Thyroid gland (tissue), 4 donors: Measurements from ENCODE around the gene CFAP69. TPM values are rescaled to one million over a fixed set of nuclear protein-coding genes. Genes with fewer than 3 reads are reported as not detected.

Source experiments
- DNase-seq, 2 donors: peaks; one replicate each; pipeline ENCODE4 v3.0.0-alpha.2; 2019
- H3K27ac ChIP-seq, 3 donors: fragments of 200-600 bp; sonication (generic); 1 replicate in 2 of 3; 2 replicates in 1 of 3; pipeline ENCODE4 v1.5.1; 2016 to 2019; ENCODE audit warnings: mild to moderate bottlenecking in 1 of 3, moderate library complexity in 1 of 3
- H3K27me3 ChIP-seq: fragments of 200-600 bp; sonication (generic); one replicate; pipeline ENCODE4 v1.5.1; 2019
- H3K36me3 ChIP-seq, 2 donors: fragments of 200-600 bp; sonication (generic); one replicate each; pipeline ENCODE4 v1.5.1; 2016 to 2019
- H3K4me1 ChIP-seq, 2 donors: fragments of 200-600 bp; sonication (generic); one replicate each; pipeline ENCODE4 v1.5.1; 2017 to 2019
- H3K4me3 ChIP-seq, 3 donors: fragments of 200-600 bp; sonication (generic); replicated peaks in 1 of 3; 1 replicate in 2 of 3; 2 replicates in 1 of 3; pipeline ENCODE4 v1.5.1; 2016; ENCODE audit warnings: mild to moderate bottlenecking in 1 of 3
- H3K9me3 ChIP-seq: fragments of 200-600 bp; sonication (generic); one replicate; pipeline ENCODE4 v1.5.1; 2017
- POLR2A ChIP-seq, 2 donors: fragments of 450-650 bp; IDR thresholded peaks; one replicate each; pipeline ENCODE4 v1.6.1; 2017; ENCODE audit warnings: antibody characterized with exemption in 2 of 2, mild to moderate bottlenecking in 2 of 2, moderate library complexity in 1 of 2
- WGBS, 2 donors: methylation state at CpG; one replicate each; pipeline ENCODE4 v1.1.5; 2017; 5-methylcytosine and 5-hydroxymethylcytosine counted together
- intact Hi-C: fragments of 100-400 bp; cut with DNase I; formaldehyde crosslinking; loops from one replicate; pipeline ENCODE4 v1.15.1; 2023
- total RNA-seq, 4 donors: library from RNA; depleted of rRNA; stranded (reverse); fragments of >200 nt; gene quantifications; one replicate each; pipeline ENCODE4 v1.2.3, GENCODE V29; 2016
- TF ChIP-seq, protein P1 (sequence below), 6 experiments: fragments of 200-600 bp in 3 of 6; fragments of 450-650 bp in 3 of 6; sonication (generic) in 3 of 6; IDR thresholded peaks; one replicate each; pipeline ENCODE4 v1.5.1; 2016 to 2019; ENCODE audit warnings: antibody characterized with exemption in 6 of 6, mild to moderate bottlenecking in 2 of 6, inconsistent platforms in 1 of 6, moderate library complexity in 1 of 6

CFAP69 gene
- total RNA-seq, 4 donors from 2014 or later, result 12.6 to 73.8 (median 32.5) TPM

DNA sequence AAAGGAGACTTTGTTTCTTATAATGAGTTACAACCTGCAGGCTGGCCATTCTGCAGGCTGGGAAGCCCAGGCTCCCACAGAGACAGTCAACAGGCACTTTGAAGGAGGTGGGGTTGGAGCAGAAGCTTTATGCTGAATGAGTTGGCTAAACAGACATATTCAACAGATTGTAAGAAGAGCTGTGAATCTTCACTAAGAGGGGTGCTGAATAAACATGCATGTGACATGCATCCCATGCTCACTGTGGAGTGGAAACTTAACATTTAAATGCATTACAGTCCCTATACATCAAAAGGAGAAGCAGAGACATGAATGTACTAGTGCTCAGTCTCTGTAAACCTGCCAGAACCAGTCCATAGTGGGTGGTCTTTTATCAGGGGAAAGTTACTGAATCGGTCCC, 1.4 kb upstream of the CFAP69 start:
- no peak for DNase-seq
- Histone ChIP-seq H3K27ac (no peak overlapping the region), H3K4me1 (peaks cover 12 to 15% of the 10 kb centered on the region in 2 donors), H3K4me3 (no peak overlapping the region), H3K36me3 (no peaks in the 10 kb centered on the region), H3K9me3 (no peaks in the 10 kb centered on the region), H3K27me3 (no peaks in the 10 kb centered on the region)
- TF ChIP-seq, protein P1, sequence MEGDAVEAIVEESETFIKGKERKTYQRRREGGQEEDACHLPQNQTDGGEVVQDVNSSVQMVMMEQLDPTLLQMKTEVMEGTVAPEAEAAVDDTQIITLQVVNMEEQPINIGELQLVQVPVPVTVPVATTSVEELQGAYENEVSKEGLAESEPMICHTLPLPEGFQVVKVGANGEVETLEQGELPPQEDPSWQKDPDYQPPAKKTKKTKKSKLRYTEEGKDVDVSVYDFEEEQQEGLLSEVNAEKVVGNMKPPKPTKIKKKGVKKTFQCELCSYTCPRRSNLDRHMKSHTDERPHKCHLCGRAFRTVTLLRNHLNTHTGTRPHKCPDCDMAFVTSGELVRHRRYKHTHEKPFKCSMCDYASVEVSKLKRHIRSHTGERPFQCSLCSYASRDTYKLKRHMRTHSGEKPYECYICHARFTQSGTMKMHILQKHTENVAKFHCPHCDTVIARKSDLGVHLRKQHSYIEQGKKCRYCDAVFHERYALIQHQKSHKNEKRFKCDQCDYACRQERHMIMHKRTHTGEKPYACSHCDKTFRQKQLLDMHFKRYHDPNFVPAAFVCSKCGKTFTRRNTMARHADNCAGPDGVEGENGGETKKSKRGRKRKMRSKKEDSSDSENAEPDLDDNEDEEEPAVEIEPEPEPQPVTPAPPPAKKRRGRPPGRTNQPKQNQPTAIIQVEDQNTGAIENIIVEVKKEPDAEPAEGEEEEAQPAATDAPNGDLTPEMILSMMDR (IDR thresholded peaks at IDR 0.05), result no peak
- TF ChIP-seq POLR2A (IDR thresholded peaks at IDR 0.05), result no peak
- intact Hi-C loops, result loop anchor here (10.0 kb wide), 1 partner anchor 181 kb away; no protein-coding TSS in a partner anchor
- 28 to 29% methylated on average over 1 of the region's 1 CpG for WGBS, 2 donors

DNA sequence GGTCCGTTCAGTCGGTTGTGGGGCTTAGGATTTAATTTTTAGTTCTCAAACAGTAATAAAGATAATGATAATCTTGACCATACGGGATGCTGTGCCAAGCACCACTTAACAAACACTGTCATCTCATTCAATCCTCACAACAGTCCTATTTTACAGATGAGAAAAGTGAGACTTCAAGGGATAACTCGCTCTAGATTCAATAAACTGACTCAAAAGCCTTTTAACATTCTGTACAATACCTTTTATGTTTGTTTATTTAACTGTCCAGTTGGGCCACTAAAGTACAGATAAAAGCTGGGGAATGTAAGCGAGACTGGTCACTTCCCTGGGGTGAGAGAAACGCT, 437 bp upstream of the CFAP69 start:
- no peaks in the 10 kb centered on the region for H3K27me3 ChIP-seq
- peak overlapping the region; percentile 91 to 97 (median 94) for H3K4me3 ChIP-seq
- no peaks in the 10 kb centered on the region for H3K36me3 ChIP-seq
- 10 to 11% methylated on average over 6 of the region's 6 CpGs for WGBS, 2 donors
- peak overlapping the region in 1 of 3 donors; percentile 54 for H3K27ac ChIP-seq
- peaks cover 12 to 15% of the 10 kb centered on the region in 2 donors for H3K4me1 ChIP-seq
- no peak for DNase-seq
- no peaks in the 10 kb centered on the region for H3K9me3 ChIP-seq
- TF ChIP-seq, protein P1 (IDR thresholded peaks at IDR 0.05), result no peak
- no peak for TF ChIP-seq POLR2A (IDR thresholded peaks at IDR 0.05)
- intact Hi-C loops, result loop anchor here (10.0 kb wide), 1 partner anchor 180 kb away; no protein-coding TSS in a partner anchor

DNA sequence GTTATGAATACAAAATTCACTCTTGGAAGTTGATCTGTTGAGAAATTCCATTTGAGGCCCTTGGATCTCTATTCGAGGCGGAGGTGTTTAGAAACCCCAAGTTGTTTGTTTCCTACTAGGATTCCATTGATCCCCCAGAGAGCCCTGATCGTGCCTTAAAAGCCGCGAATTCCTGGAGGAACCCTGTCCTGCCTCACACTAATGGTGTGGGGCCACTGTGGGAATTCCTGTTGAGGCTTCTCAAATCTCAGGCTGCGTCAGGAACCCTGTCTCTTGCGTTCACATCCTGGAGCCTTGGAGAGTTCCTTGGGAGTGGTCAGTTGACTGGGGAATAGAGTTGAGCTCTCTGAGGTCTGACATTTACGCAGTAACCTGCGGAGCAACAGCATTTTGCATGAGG, 1.2 kb downstream of the CFAP69 start:
- intact Hi-C loops, result loop anchor here (10.0 kb wide), 1 partner anchor 179 kb away; no protein-coding TSS in a partner anchor
- TF ChIP-seq POLR2A (IDR thresholded peaks at IDR 0.05), result no peak
- no peak overlapping the region for H3K27ac ChIP-seq
- H3K27me3 ChIP-seq, result no peaks in the 10 kb centered on the region
- no peaks in the 10 kb centered on the region for H3K36me3 ChIP-seq
- 29 to 31% methylated on average over 9 of the region's 9 CpGs for WGBS, 2 donors
- no peak for DNase-seq
- peak overlapping the region in 1 of 3 donors; percentile 94 for H3K4me3 ChIP-seq
- peaks cover 12 to 20% of the 10 kb centered on the region in 2 donors for H3K4me1 ChIP-seq
- no peaks in the 10 kb centered on the region for H3K9me3 ChIP-seq

GRCh38 chr7:90248706-90249105, 3.7 kb downstream of the CFAP69 start:
- no peaks in the 10 kb centered on the region for H3K9me3 ChIP-seq
- no peak for TF ChIP-seq POLR2A (IDR thresholded peaks at IDR 0.05)
- TF ChIP-seq, protein P1 (IDR thresholded peaks at IDR 0.05), result no peak
- no peak overlapping the region for H3K27ac ChIP-seq
- peaks cover 12 to 21% of the 10 kb centered on the region in 2 donors for H3K4me1 ChIP-seq
- H3K4me3 ChIP-seq, result no peak overlapping the region
- no peak for DNase-seq
- 91% methylated on average over 3 of the region's 3 CpGs for WGBS, 2 donors
- H3K36me3 ChIP-seq, result no peaks in the 10 kb centered on the region
- no peaks in the 10 kb centered on the region for H3K27me3 ChIP-seq
- intact Hi-C loops, result loop anchor here (10.0 kb wide), 1 partner anchor 176 kb away; no protein-coding TSS in a partner anchor

- TF ChIP-seq, protein P1 (IDR thresholded peaks at IDR 0.05), result no peak
- no peak for TF ChIP-seq POLR2A (IDR thresholded peaks at IDR 0.05)
- WGBS, 2 donors, result 69 to 78% methylated on average over 3 of the region's 3 CpGs
- DNase-seq, result no peak
- H3K27me3 ChIP-seq, result no peaks in the 10 kb centered on the region
- H3K9me3 ChIP-seq, result no peaks in the 10 kb centered on the region
- intact Hi-C loops, result no loop called here
- peak overlapping the region in 1 of 3 donors; percentile 34 for H3K27ac ChIP-seq
- no peaks in the 10 kb centered on the region for H3K36me3 ChIP-seq
- H3K4me1 ChIP-seq, result peaks cover 9 to 13% of the 10 kb centered on the region in 2 donors
- H3K4me3 ChIP-seq, result no peak overlapping the region
Observed at GRCh38 chr7:90250601-90251303, 5.8 kb downstream of the CFAP69 start.
